ENCODE results near the gene ZNF518B.

Gene ZNF518B, protein sequence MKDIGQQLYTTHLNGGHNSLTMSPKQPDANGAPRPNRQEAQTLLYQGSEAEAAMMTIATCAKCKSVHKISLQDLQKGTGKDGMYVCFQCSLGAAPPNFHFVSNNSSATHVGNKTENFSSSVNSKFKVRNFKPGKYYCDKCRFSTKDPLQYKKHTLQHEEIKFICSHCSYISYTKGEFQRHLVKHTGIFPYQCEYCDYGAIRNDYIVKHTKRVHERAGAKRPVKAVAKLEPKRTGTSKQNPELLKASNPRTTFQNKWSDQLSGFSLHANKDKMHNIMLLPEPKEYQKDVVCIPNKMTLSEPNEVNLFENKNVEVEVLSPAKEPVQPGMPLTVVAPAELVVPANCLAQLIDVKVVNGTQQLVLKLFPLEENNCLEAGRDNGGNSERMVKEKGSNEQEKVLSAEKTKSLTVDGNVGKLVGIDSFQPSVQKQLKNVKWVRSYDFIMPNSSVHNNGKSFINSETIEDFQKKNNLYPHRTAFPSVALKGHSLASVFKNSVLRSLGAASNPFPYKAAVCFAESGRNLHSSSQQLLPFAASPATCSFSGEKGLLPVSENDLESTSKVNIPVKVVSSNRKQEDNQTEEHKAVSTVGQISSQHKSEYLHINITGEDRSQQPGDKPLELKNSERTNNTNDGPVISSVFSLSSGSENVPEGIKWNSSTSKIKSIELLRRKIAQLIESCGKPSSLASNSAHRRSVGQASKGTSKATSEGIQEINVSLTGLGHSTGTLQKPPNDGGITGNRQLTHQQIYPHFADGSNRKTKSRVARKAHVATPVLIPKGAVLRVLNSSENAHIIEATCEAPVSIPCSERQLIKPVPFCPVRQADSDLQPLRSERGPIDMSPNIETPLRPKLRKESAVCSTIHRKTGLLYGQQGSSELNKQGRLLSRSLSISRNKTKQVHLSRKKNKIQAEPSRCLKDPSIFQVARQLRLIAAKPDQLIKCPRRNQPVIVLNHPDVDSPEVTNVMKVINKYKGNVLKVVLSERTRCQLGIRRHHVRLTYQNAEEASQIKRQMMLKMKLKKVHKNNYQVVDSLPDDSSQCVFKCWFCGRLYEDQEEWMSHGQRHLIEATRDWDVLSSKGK

DNA sequence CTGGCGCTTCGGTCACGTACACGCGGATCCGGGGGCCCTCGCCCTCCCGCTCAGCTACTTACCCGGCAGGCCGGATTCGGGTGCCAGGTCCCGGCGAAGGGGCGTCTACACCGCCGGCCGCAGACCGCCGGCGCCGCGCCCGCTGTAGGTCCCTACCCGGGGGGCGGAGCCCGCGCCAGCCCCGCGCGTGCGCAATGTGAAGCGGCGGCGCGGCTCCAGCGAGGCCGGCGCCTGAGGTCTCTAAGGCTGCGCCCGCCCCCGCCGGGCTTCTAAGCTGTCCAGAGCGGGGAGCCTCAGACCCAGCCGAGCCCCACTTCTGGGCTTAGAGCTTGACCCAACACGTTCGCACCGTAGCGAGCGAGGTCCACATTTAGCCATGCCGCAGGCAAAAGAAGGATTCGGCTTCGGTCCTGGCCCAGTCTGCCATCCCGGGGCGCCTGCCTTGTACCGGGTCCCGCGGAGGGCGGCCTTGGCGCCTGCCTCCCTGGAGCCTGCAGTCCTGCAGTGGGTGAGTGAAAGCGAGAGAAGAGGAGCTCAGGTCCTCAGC, at the start of gene ZNF518B:
Gene ZNF518B, minus strand, starts transcription at position 172 of the 547 bp plus-strand sequence. CDS start 11,098 bp downstream, outside the sequence.
- peak; percentile 64 for DNase-seq (ENCODE audit: low spot score)

DNA sequence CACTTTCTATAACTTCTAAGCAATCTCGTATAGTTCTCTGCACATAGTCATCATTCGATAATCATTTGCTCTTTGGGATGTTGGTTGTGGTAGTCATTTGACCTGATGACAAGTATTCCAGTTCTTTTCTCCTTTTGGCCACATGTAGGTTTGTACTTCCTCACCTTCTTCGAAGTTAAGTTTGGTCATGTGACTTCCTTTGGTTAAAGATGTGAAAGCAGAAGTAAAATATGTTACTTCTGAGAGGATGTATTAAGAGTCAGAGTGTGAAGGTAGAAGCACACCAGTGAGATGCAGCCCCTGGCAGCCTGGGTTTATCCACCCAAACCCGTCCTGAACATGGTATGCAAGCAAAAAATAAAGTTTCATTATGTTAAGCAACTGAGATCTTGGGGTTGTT, 48.9 kb upstream of the ZNF518B start:
- DNase-seq (ENCODE audit: low spot score) = no peak

DNA sequence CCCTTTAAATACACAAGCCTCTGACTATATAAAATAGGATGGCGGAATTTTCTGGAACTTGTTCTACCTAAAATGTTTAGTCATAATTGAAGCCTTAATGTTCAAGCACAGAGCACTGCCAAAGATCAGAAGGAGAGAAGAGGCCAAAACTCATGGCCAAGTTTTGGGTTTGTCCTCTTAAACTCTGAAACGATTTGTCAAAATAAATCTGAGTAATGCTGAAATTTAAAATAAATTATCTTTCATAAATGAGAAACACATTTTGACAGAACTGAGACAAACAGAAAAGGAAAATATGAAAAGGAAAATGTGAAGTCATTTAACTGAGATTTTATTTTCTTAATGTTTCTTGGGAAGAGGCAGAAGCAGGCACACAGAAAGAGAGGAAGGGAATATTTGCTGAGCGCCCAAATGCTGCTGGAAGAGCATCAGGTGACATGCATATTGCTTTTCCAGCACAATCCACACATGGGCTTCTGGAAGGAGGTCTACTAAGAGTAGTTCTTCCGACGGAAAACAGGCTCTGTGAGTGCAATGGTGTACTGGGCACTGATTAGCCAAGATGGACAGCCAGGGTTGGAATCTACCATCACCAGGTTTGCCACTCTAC, 47.4 kb upstream of the ZNF518B start:
- DNase-seq (ENCODE audit: low spot score) = no peak

DNA sequence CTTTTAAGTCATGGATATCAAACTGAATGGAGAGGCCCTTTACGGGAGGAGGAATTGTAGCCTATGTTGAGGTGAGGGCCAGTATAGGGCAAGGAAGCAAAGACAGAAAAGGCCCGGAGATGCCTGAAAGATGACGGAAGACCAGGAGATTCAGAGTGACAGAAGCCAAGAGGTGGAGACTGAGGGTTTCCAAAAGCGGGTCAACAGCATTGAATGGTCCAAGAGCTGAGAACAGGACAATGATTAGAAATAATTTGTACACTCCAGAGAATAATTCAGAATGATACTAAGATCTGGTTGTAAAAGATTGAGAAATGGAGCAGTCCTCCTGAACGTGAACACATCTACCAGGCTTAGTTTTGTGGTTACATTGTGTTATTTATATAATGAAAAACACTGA, 45.5 kb upstream of the ZNF518B start:
- DNase-seq (ENCODE audit: low spot score) = no peak

DNA sequence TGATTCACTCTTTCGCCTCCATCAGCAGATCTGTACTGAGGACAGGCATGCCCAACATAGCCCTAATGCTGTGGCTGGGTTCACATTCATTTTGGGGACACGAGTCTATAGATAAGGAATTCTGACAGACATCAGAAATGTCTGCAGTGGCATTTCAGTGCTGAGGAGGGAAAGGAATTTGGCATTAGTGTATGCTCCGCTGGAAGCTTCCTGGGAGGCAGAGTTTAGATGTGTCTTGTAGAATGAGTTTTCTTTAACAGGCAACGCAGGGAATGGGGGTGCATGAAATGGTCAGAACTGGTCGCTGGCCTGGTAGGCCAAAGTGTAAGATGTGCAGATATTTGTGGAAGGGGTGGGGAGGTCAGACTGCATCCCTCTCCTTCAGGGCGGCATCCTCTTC, 43.5 kb upstream of the ZNF518B start:
- DNase-seq (ENCODE audit: low spot score) = no peak

DNA sequence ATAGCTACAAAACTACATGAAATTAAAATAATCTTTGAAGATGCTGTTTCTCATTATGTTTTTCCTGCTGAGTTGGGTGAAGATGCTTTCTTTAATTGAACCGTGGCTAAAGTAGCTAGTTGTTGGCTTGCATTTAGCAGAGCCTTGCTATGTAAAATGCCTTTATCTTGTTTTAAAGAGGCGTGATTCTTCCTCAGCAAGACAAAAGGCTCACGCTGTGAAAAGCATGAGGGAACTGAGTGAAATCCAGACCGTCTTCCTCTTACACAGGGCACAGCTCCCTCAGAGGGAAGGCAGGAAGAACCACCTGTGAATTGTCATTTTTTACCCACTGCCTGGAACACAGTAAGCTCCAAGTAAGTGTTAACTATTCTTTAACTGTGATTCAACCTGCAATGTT, 39.0 kb upstream of the ZNF518B start:
- no peak for DNase-seq (ENCODE audit: low spot score)

DNA sequence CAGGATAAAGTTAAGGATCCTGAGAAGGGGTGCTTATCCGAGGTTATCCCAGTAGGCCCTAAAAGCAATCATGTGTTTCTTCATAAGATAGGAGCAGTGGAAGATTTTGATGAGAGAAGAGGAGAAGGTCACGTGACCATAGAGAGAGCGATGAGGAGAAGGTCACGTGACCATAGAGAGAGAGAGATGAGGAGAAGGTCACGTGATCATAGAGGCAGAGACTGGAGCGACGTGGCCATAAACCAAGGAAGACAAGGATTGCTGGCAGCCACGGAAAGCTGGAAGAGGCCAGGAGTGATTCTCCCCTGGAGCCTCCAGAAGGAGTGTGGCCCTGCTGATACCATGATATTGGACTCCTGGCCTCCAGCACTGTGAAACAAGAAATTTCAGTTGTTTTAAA, 38.4 kb upstream of the ZNF518B start:
- no peak for DNase-seq (ENCODE audit: low spot score)

DNA sequence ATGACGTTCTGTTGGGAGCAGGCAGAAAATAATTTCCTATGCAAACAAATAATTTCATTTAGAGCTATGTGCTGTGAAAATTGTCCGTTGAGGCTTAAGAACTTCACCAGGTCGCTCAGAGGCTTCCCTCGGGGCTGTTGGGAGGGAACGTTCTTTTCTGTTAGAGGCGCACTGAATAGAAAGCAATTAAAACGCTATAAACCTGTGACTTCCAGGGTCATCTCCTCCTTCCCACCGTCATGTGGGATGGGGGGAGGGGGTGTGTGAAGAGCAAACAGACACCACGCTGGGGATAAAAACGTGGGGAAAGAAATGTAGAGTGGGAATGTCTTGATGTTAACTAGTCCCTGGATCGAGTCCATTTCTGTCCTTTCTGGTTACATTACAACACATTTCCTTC, 35.2 kb upstream of the ZNF518B start:
- no peak for DNase-seq (ENCODE audit: low spot score)

DNA sequence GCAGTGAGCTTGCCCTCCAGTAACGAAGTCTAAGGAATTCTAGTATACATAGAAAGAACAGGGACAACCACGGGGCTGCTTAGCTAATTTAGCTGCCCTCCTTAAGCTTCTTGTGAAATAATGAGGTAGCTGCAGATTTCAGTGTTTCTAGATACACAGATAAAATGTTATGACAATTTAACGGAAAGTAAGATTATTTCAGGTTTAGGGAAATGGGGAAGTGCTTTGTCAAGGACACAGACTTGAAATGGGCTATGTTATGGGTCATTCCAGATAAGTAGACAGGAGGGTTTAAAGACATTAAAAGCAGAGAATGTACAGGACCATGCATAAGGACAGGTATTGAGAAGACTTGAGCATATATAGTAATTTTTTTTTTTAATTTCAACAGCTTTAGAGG, 34.2 kb upstream of the ZNF518B start:
- DNase-seq (ENCODE audit: low spot score) = no peak

DNA sequence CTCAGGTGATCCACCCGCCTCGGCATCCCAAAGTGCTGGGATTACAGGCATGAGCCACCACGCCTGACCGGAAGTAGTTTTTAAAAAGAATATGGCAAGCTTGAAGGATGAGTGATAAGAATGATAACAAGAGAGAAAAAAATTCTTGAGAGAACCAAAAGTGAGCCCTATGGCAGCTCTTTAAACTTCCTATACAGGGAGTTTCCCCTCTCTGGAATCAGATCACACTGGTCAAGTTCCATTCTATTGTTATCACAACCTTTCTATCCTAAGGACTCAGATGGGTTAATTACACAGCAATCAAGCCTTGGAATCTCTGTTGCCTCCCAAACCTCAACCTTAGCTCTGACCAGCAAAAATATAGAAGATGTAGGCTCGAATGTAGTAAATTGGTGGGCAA, 33.8 kb upstream of the ZNF518B start:
- DNase-seq (ENCODE audit: low spot score) = no peak

DNA sequence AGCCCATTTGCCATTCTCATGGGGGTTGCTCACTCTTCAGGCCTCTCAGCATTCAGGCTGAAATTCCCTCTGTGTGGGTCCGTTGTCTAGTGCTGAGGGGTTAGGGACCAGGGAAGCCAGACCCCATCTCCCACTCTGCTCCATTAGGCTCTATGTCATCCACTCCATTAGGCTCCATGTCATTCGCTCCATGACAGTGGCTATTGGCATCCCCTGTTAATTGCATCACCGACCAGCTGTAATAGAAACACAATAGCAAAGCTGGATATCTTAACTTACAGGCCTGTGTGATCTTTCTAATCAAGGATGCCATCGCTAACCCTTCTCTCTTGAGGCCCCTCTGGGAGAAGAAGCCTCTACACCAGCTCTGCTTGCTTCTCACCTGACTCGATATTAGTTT, 25.7 kb upstream of the ZNF518B start:
- no peak for DNase-seq (ENCODE audit: low spot score)

DNA sequence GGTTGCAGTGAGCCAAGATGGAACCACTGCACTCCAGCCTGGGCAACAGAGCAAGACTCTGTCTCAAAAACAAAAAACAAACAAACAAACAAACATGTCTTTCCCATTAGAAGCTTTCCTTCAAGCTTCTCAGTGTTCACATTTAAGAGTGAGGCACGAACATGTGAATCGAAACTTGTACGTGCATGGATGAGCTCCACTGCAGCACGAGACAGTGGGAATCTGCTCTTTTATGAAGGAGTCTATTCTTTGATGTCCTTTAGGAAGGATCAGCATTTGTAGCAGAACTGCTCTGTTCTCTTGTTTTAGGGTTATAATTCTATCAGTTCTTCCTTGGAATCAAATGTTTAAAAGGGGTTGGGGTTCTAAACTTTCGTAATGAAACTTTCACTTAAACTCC, 23.4 kb upstream of the ZNF518B start:
- DNase-seq (ENCODE audit: low spot score) = no peak

DNA sequence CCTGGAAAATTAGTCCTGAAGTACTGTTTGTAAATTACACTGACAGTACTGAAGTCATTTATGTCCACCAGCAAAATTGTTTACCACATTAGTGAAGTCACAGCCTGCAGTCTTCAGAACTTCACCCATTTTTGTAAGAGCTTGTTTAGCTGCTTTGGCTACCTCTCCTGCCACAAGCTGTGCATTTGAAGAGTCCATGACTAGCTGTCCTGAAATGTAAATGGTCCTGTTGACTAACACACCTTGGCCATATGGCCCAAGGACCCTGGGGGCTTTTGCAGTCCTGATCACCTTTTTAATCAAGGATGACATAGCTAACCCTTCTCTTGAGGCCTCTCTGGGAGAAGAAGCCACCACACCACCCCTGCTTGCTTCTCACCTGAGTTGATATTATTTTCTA, 21.4 kb upstream of the ZNF518B start:
- no peak for DNase-seq (ENCODE audit: low spot score)

DNA sequence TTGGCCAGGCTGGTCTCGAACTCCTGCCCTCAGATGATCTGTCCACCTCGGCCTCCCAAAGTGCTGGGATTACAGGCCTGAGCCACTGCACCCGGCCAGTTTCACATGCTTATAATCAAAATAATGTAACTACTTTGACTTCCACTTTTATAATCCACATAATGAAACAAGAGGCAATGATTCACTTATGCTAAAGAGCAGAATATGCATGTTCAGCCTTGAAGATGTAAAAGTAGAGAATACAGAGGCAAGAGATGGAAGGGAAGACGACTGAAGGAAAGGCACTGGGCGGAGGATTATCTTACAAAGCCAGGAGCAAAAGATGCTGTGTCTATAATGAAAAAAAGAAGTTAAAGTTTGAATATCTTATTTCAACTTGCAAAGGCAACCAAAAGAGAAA, 13.3 kb upstream of the ZNF518B start:
- DNase-seq (ENCODE audit: low spot score) = no peak

DNA sequence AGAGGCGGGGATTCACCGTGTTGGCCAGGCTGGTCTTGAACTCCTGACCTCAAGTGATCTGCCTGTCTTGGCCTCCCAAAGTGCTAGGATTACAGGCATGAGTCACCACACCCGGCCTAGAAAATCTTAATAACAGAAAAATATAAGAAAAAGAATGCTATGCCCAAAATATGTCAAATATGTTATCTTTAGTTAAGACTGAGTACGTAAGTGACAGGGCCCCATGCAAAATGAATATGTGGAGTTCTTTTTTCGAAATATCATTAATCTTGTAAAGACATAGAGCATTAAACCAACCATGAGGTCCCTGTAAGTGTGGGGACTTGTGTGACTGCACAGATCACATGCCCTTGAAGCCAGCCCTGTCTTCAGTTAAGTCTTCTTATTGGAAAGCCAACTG, 8.9 kb upstream of the ZNF518B start:
- DNase-seq (ENCODE audit: low spot score) = no peak

DNA sequence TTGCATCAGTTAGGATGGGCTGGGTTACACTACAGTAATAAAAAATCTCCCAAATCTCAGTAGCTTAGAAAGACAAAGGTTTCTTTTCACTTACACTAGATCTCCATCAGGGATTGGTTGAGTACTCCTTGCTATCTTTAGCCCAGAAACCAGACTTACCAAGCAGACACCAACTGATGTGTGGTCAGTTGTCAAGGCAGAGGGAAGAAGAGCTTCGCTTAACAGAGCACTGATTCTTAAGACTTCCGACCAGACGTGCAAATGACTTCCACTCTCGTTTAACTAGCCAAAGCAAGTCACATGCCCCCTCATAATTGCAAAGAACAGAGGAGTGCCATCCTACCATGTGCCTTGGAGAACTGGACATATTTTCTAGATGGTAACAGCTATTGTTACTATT, 5.7 kb upstream of the ZNF518B start:
- no peak for DNase-seq (ENCODE audit: low spot score)

DNA sequence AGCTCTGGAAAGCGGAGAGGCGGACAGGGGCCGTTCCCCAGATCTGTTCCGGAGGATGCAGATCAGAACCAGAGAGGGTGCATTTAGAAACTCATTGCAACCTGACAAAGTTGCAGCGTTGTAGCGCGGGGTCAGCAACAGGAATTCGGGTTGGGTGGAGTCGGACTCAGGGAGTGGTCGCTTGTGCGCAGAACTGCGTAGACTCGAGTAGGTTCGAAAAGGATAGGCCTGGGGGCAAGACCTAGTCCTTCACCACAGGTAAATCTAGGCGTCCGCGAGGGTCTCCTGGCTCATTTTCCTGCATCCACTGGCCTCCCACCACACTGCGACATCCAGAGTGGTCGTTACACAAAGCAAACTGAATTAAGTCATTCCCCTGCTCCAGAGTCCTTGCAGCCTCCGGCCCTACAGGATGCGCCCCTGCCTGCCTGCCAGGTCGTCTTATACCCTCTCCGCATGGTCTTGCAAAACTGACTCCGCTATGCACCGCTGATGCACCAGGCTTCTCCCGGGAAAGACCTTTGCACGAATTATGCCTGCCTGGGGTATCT, 4.7 kb upstream of the ZNF518B start:
- no peak for DNase-seq (ENCODE audit: low spot score)

DNA sequence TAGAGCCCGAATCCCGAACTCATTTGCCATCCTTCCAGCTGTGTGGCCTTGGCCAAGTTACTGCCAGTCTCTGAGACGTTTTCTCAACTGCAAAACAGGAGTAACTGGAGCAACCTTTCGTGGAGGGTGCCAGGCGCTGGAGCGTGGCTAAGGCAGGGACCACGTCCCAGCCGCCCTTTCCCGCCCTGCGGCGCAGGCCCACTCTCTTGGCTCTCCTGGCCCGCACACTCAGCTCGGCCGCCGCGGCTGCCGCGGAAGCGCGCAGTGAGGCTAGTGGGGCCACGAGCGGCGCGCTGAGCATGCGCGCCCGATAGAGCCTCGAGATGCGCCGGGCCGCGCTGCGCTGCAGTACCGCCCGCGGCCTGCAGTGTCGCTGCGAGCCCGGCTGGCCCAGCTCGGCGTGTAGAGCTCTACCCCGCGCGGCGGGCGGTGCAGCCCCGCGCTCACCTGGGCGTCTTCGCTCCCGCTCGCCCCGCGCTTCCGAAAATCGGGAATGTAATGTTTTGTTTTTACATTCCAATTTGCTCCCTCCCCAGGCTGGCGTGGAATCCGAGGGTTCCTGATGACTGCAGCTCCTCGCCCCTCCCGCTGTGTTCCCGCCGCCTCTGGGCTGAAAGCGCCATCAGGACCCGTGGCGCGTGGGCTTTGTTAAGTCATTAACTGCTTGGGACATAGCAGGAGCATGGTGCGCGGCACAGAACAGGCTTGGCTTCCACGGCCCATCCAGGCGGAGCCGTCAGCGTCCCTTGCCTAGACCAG, 4.0 kb upstream of the ZNF518B start:
- DNase-seq (ENCODE audit: low spot score) = peak; percentile 68

DNA sequence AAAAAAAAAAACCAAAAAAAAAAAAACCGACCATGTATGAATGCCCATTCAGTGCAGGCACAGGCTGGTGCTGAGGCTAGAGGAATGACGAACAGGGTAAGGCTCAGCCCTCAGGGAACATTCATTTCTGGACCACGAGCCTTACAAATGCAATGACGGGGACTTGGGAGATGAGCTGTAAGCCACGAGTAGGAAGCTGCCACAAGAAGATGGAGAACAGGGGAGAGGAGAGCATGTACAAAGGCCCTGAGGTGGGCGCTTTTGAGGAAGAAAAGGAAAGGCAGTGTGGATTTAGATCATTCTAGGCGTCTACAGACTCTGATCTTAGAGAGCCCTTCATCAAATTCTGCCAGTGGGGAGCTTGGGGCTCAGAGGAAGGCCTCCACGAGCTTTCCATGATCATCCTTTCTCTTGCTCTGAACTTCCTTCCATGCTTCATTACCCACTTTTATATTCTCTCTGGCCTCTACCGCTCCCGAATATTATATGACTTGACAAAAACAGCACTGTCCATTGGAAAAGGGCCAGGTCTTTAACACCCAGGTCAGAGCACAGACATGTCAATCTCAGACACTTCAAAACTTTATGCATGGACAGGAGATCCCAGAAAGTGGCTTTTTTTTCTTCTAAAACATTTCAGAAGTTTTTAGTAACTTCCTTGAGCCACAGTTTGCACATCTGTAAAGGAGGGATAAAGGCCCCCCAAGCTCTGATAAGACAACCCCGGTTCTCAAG, 3.3 kb upstream of the ZNF518B start:
- DNase-seq (ENCODE audit: low spot score) = no peak

DNA sequence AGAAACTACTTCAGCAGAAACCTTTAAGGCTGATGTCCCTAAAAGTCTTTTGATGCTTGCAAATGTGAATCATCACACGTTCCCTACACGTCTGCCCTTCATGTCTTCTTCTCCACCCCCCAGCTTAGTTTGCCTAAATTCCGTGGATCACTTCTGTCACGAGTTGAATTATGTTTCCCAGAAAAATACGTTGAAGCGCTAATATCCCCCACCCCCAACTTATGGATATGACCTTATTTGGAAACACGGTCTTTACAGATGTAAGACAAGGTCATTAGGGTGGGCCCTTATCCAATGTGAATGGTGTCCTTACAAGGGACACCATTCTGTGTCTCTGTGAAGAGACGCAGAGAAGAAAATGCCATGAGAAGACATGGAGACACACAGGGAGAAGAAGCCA, 2.1 kb upstream of the ZNF518B start:
- no peak for DNase-seq (ENCODE audit: low spot score)

Data from kidney capillary endothelial cell (primary cell).